Activated CD8-positive, alpha-beta memory T cell treated with anti-CD3 and anti-CD28 coated beads, Interleukin-2, amount 10 ng/mL, durations not matched to agents 7 days and 5 days (primary cell): ENCODE measurements around the gene PAQR7. TPM values are rescaled to one million over a fixed set of nuclear protein-coding genes. Genes with fewer than 3 reads are reported as not detected.
"Not testable (repeated sequence)": the region's sequence is repeated elsewhere in the genome, so short reads cannot be mapped to it uniquely, and the experiment has no call there.

ENCODE experiments used
- ATAC-seq: fragments of 150-1000 bp; cut with Tn5 transposase; one replicate; pipeline ENCODE4 v1.10.0; 2021; ENCODE audit warnings: moderate library complexity
- CTCF ChIA-PET: fragments of 350-600 bp; sonication (Branson Sonifier 250); formaldehyde crosslinking; loops from one replicate; lab custom pipeline; 2021; ENCODE audit warnings: antibody characterized with exemption; lab: Charles Lee
- DNase-seq: peaks from one replicate; pipeline ENCODE4 v3.0.0-alpha.2; 2020
- H3K27ac Mint-ChIP-seq: one replicate; pipeline ENCODE4 v1.8.0; 2021; ENCODE audit warnings: mild to moderate bottlenecking, mixed read lengths
- H3K27me3 Mint-ChIP-seq: one replicate; pipeline ENCODE4 v1.8.0; 2021; ENCODE audit warnings: mixed read lengths
- H3K36me3 Mint-ChIP-seq: one replicate; pipeline ENCODE4 v1.8.0; 2021; ENCODE audit warnings: mild to moderate bottlenecking, mixed read lengths
- H3K4me1 Mint-ChIP-seq: one replicate; pipeline ENCODE4 v1.8.0; 2021; ENCODE audit warnings: mixed read lengths
- H3K4me3 Mint-ChIP-seq: one replicate; pipeline ENCODE4 v1.8.0; 2021; ENCODE audit warnings: mild to moderate bottlenecking, moderate library complexity, mixed read lengths
- H3K9me3 Mint-ChIP-seq: one replicate; pipeline ENCODE4 v1.8.0; 2022; ENCODE audit warnings: low read depth, mixed read lengths
- total RNA-seq, 2 experiments: library from RNA; stranded (reverse); gene quantifications; one replicate each; pipeline ENCODE4 v1.2.3, GENCODE V29; 2021

PAQR7 gene
- total RNA-seq, 2 experiments from 2014 or later = 2.2 to 5.0 TPM

- no peak for ATAC-seq
- Mint-ChIP-seq H3K36me3 (peaks cover 5% of the 10 kb centered on the region), H3K27ac (no peak overlapping the region), H3K4me3 (no peak overlapping the region), H3K9me3 (no peaks in the 10 kb centered on the region), H3K4me1 (no peaks in the 10 kb centered on the region), H3K27me3 (no peaks in the 10 kb centered on the region)
- CTCF ChIA-PET = interaction anchor here (1.0 to 1.2 kb wide), 2 partner anchors 9 kb away, joined by 3 read pairs; no protein-coding TSS in a partner anchor
- DNase-seq = no peak
Observed at GRCh38 chr1:25844536-25845337, 30.8 kb downstream of the PAQR7 start.

GRCh38 chr1:25843483-25843882 is 32.0 kb downstream of the PAQR7 start:
- no peaks in the 10 kb centered on the region for H3K4me1 Mint-ChIP-seq
- H3K4me3 Mint-ChIP-seq = no peak overlapping the region
- CTCF ChIA-PET = interaction anchor here (1.3 kb wide), 1 partner anchor 161 kb away, joined by 3 read pairs; no protein-coding TSS in a partner anchor
- H3K36me3 Mint-ChIP-seq = peaks cover 5% of the 10 kb centered on the region
- no peaks in the 10 kb centered on the region for H3K9me3 Mint-ChIP-seq
- DNase-seq (no peak), ATAC-seq (no peak)
- H3K27me3 Mint-ChIP-seq = no peaks in the 10 kb centered on the region
- no peak overlapping the region for H3K27ac Mint-ChIP-seq

GRCh38 chr1:25839808-25840207 is 35.7 kb downstream of the PAQR7 start:
- not testable (repeated sequence) for DNase-seq, H3K27me3 Mint-ChIP-seq, H3K4me3 Mint-ChIP-seq, H3K9me3 Mint-ChIP-seq, H3K4me1 Mint-ChIP-seq, ATAC-seq, H3K27ac Mint-ChIP-seq
- CTCF ChIA-PET = interaction anchor here (1.7 kb wide), 2 partner anchors 9 to 158 kb away, joined by 4 to 5 read pairs; partner anchors contain the start of gene PAFAH2
- peaks cover 11% of the 10 kb centered on the region for H3K36me3 Mint-ChIP-seq

- CTCF ChIA-PET = no interaction called here
- Mint-ChIP-seq H3K4me1 (no peaks in the 10 kb centered on the region), H3K9me3 (no peaks in the 10 kb centered on the region), H3K4me3 (no peak overlapping the region), H3K36me3 (peaks cover 17% of the 10 kb centered on the region), H3K27me3 (no peaks in the 10 kb centered on the region), H3K27ac (no peak overlapping the region)
- DNase-seq (no peak), ATAC-seq (no peak)
Observed at GRCh38 chr1:25837262-25837875, 38.1 kb downstream of the PAQR7 start.

- Mint-ChIP-seq H3K27me3 (no peaks in the 10 kb centered on the region), H3K4me1 (no peaks in the 10 kb centered on the region), H3K27ac (no peak overlapping the region), H3K9me3 (no peaks in the 10 kb centered on the region), H3K4me3 (no peak overlapping the region), H3K36me3 (peaks cover 23% of the 10 kb centered on the region)
- CTCF ChIA-PET = no interaction called here
- DNase-seq (no peak), ATAC-seq (no peak)
Observed at GRCh38 chr1:25836695-25837094, 38.8 kb downstream of the PAQR7 start.

- Mint-ChIP-seq H3K9me3 (no peaks in the 10 kb centered on the region), H3K27me3 (no peaks in the 10 kb centered on the region), H3K36me3 (peaks cover 30% of the 10 kb centered on the region), H3K27ac (no peak overlapping the region), H3K4me3 (no peak overlapping the region), H3K4me1 (no peaks in the 10 kb centered on the region)
- CTCF ChIA-PET = interaction anchor here (1.0 to 1.2 kb wide), 2 partner anchors 11 to 61 kb away, joined by 3 read pairs; no protein-coding TSS in a partner anchor
- DNase-seq = no peak
- ATAC-seq = no peak
Observed at GRCh38 chr1:25834894-25835293, 40.6 kb downstream of the PAQR7 start.

GRCh38 chr1:25833158-25833557 is 42.4 kb downstream of the PAQR7 start:
- no peak for DNase-seq
- H3K4me1 Mint-ChIP-seq = no peaks in the 10 kb centered on the region
- H3K4me3 Mint-ChIP-seq = no peak overlapping the region
- H3K36me3 Mint-ChIP-seq = peaks cover 38% of the 10 kb centered on the region
- ATAC-seq = no peak
- H3K9me3 Mint-ChIP-seq = no peaks in the 10 kb centered on the region
- no peak overlapping the region for H3K27ac Mint-ChIP-seq
- CTCF ChIA-PET = no interaction called here
- H3K27me3 Mint-ChIP-seq = no peaks in the 10 kb centered on the region

- Mint-ChIP-seq H3K27me3 (no peaks in the 10 kb centered on the region), H3K4me3 (no peak overlapping the region), H3K36me3 (peaks cover 41% of the 10 kb centered on the region), H3K27ac (no peak overlapping the region), H3K9me3 (no peaks in the 10 kb centered on the region), H3K4me1 (no peaks in the 10 kb centered on the region)
- CTCF ChIA-PET = interaction anchor here (0.6 kb wide), 1 partner anchor 10 kb away, joined by 3 read pairs; no protein-coding TSS in a partner anchor
- DNase-seq (no peak), ATAC-seq (no peak)
Observed at GRCh38 chr1:25832336-25833037, 43.0 kb downstream of the PAQR7 start.

GRCh38 chr1:25831569-25832196 is 43.8 kb downstream of the PAQR7 start:
- Mint-ChIP-seq H3K9me3 (no peaks in the 10 kb centered on the region), H3K36me3 (peaks cover 44% of the 10 kb centered on the region), H3K27ac (no peak overlapping the region), H3K4me1 (no peaks in the 10 kb centered on the region), H3K4me3 (no peak overlapping the region), H3K27me3 (no peaks in the 10 kb centered on the region)
- DNase-seq (no peak), ATAC-seq (no peak)
- CTCF ChIA-PET = interaction anchor here (0.6 to 1.5 kb wide), 3 partner anchors 8 to 166 kb away, joined by 3 to 4 read pairs (median 4); partner anchors contain the start of gene PAFAH2

GRCh38 chr1:25829046-25829445 is 46.5 kb downstream of the PAQR7 start:
- ATAC-seq (no peak), DNase-seq (no peak)
- Mint-ChIP-seq H3K36me3 (peaks cover 35% of the 10 kb centered on the region), H3K4me3 (no peak overlapping the region), H3K4me1 (no peaks in the 10 kb centered on the region), H3K9me3 (no peaks in the 10 kb centered on the region), H3K27me3 (no peaks in the 10 kb centered on the region), H3K27ac (no peak overlapping the region)
- CTCF ChIA-PET = no interaction called here

- H3K27me3 Mint-ChIP-seq = no peaks in the 10 kb centered on the region
- peaks cover 35% of the 10 kb centered on the region for H3K36me3 Mint-ChIP-seq
- DNase-seq (no peak), ATAC-seq (no peak)
- H3K4me1 Mint-ChIP-seq = no peaks in the 10 kb centered on the region
- H3K27ac Mint-ChIP-seq = no peak overlapping the region
- H3K4me3 Mint-ChIP-seq = no peak overlapping the region
- CTCF ChIA-PET = no interaction called here
- no peaks in the 10 kb centered on the region for H3K9me3 Mint-ChIP-seq
Observed at GRCh38 chr1:25828491-25828890, 47.0 kb downstream of the PAQR7 start.

- peaks cover 6% of the 10 kb centered on the region for H3K4me1 Mint-ChIP-seq
- peaks cover 28% of the 10 kb centered on the region for H3K36me3 Mint-ChIP-seq
- no peaks in the 10 kb centered on the region for H3K27me3 Mint-ChIP-seq
- ATAC-seq (no peak), DNase-seq (no peak)
- no peaks in the 10 kb centered on the region for H3K9me3 Mint-ChIP-seq
- H3K27ac Mint-ChIP-seq = no peak overlapping the region
- CTCF ChIA-PET = no interaction called here
- H3K4me3 Mint-ChIP-seq = no peak overlapping the region
Observed at GRCh38 chr1:25826571-25826970, 48.9 kb downstream of the PAQR7 start.

- no peak for ATAC-seq
- H3K9me3 Mint-ChIP-seq = no peaks in the 10 kb centered on the region
- H3K36me3 Mint-ChIP-seq = peaks cover 25% of the 10 kb centered on the region
- H3K4me1 Mint-ChIP-seq = peaks cover 15% of the 10 kb centered on the region
- no peak for DNase-seq
- CTCF ChIA-PET = no interaction called here
- H3K27me3 Mint-ChIP-seq = no peaks in the 10 kb centered on the region
- no peak overlapping the region for H3K27ac Mint-ChIP-seq
- H3K4me3 Mint-ChIP-seq = no peak overlapping the region
Observed at GRCh38 chr1:25825605-25826004, 49.9 kb downstream of the PAQR7 start.
